ENCODE measurements around the gene FAM25C. TPM values are rescaled to one million over a fixed set of nuclear protein-coding genes. Genes with fewer than 3 reads are reported as not detected.
"Not testable (repeated sequence)": the region's sequence is repeated elsewhere in the genome, so short reads cannot be mapped to it uniquely, and the experiment has no call there.

FAM25C gene
- total and polyA plus RNA-seq, 2 of the 4 experiments (the other 2 are of a cell fraction): not detected

DNA sequence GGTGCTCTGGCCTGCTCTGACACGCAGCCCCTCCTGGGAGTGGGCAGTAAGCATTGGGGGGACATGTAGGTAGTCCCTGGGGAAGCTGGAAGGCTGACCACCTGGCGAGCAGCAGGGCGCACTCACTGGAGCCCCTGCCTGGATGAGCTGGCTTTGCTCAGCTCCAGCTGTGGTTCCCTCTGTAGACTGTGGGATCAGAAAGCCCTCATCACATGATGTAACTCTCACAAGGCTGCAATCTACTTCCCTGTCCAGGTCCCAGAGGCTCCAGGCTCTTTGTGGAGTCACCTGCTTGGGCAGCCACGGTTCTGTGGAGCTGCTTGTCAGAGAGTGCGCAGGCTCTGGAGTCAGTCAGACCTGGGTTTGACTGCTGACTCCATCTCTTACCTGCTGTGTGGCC, 36.8 kb downstream of the FAM25C start:
- H4K5ac ChIP-seq (ENCODE audit: low read depth, low read length); H2BK120ac ChIP-seq (ENCODE audit: low read depth, low read length); CTCF ChIA-PET; H3K9ac ChIP-seq (ENCODE audit: low read depth, low read length); POLR2A ChIA-PET (ENCODE audit: unreplicated experiment); H3K27me3 ChIP-seq (ENCODE audit: control insufficient read depth, insufficient read depth, low read length); dilution Hi-C loops (cut with HindIII; ENCODE audit: low sequenced_read_pairs, unreplicated experiment); DNase-seq; ATAC-seq (ENCODE audit: low read depth); H2BK15ac ChIP-seq (ENCODE audit: low read depth, low read length); H4K91ac ChIP-seq (ENCODE audit: insufficient read depth, low read depth, low read length); H3K4me1 ChIP-seq (ENCODE audit: control insufficient read depth, insufficient read depth, low read length); H3K23ac ChIP-seq (ENCODE audit: low read depth, low read length); H3K4ac ChIP-seq (ENCODE audit: low read depth, low read length); H2BK5ac ChIP-seq (ENCODE audit: low read depth, low read length, poor library complexity, severe bottlenecking); H4K20me1 ChIP-seq (ENCODE audit: insufficient read depth, low read length); BruUV-seq (replicated peaks); H2BK20ac ChIP-seq (ENCODE audit: low read depth, low read length); H2AFZ ChIP-seq (replicated peaks; ENCODE audit: low read length, poor library complexity); H3K56ac ChIP-seq (ENCODE audit: extremely low read depth, insufficient read depth, low read length); H3K27ac ChIP-seq (ENCODE audit: insufficient read depth, low read length); H3K9me1 ChIP-seq (ENCODE audit: insufficient read depth, low read length); H3K36me3 ChIP-seq (ENCODE audit: control insufficient read depth, insufficient read depth, low read length); in situ Hi-C loops (cut with MboI; ENCODE audit: low sequenced_read_pairs); H3K9me3 ChIP-seq (ENCODE audit: control insufficient read depth, insufficient read depth, low read length); H3K18ac ChIP-seq (ENCODE audit: low read depth, low read length); H2AK9ac ChIP-seq (replicated peaks; ENCODE audit: low read depth, low read length, poor library complexity); H3K79me1 ChIP-seq (ENCODE audit: low read depth in 1 of 2, low read length in 2 of 2); H2AK5ac ChIP-seq (ENCODE audit: low read depth, low read length); intact Hi-C loops (cut with micrococcal nuclease); H3K4me2 ChIP-seq (ENCODE audit: low read depth, low read length); H3K14ac ChIP-seq (replicated peaks; ENCODE audit: low read depth, low read length); H3K4me3 ChIP-seq (ENCODE audit: insufficient read depth, low read depth, low read length); H4K8ac ChIP-seq (ENCODE audit: low read depth in 2 of 2, low read length in 2 of 2): not testable (repeated sequence)
- WGBS, 2 experiments (ENCODE audit: extremely low coverage in 2 of 2, insufficient read length in 1 of 2): no CpG with 5 or more reads among the region's 5 CpGs

DNA sequence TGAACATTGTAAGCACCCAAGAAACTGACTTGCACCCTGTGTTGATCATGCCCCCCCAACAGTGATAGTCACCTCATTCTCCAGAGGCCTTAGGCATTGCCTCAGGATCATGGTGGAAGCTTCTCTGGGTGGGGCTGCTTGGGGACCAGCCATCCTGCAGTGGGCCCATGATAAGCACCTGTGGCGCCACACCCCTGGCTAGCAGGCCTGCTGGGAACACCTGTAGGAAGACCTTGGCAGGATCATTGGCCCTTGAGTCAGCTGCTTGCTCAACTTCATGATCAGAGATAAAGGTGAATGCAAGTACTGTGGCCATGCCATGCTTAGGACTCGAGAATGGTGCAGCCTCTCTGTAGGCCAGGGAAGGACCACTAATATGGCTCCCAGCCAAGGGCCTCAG, 38.9 kb downstream of the FAM25C start:
- ATAC-seq (ENCODE audit: low read depth); H4K91ac ChIP-seq (ENCODE audit: insufficient read depth, low read depth, low read length); H2BK15ac ChIP-seq (ENCODE audit: low read depth, low read length); H3K4me2 ChIP-seq (ENCODE audit: low read depth, low read length); H3K27ac ChIP-seq (ENCODE audit: insufficient read depth, low read length); intact Hi-C loops (cut with micrococcal nuclease); H2AK9ac ChIP-seq (replicated peaks; ENCODE audit: low read depth, low read length, poor library complexity); H3K14ac ChIP-seq (replicated peaks; ENCODE audit: low read depth, low read length); H2BK120ac ChIP-seq (ENCODE audit: low read depth, low read length); H4K20me1 ChIP-seq (ENCODE audit: insufficient read depth, low read length); H3K36me3 ChIP-seq (ENCODE audit: control insufficient read depth, insufficient read depth, low read length); H3K56ac ChIP-seq (ENCODE audit: extremely low read depth, insufficient read depth, low read length); H4K8ac ChIP-seq (ENCODE audit: low read depth in 2 of 2, low read length in 2 of 2); H2BK20ac ChIP-seq (ENCODE audit: low read depth, low read length); H3K9me1 ChIP-seq (ENCODE audit: insufficient read depth, low read length); H3K9me3 ChIP-seq (ENCODE audit: control insufficient read depth, insufficient read depth, low read length); H3K4ac ChIP-seq (ENCODE audit: low read depth, low read length); H3K23ac ChIP-seq (ENCODE audit: low read depth, low read length); DNase-seq; BruUV-seq (replicated peaks); H3K4me3 ChIP-seq (ENCODE audit: insufficient read depth, low read depth, low read length); CTCF ChIA-PET; H3K9ac ChIP-seq (ENCODE audit: low read depth, low read length); H2AK5ac ChIP-seq (ENCODE audit: low read depth, low read length); dilution Hi-C loops (cut with HindIII; ENCODE audit: low sequenced_read_pairs, unreplicated experiment); in situ Hi-C loops (cut with MboI; ENCODE audit: low sequenced_read_pairs); H4K5ac ChIP-seq (ENCODE audit: low read depth, low read length); H3K4me1 ChIP-seq (ENCODE audit: control insufficient read depth, insufficient read depth, low read length); POLR2A ChIA-PET (ENCODE audit: unreplicated experiment); H3K79me1 ChIP-seq (ENCODE audit: low read depth in 1 of 2, low read length in 2 of 2); H3K27me3 ChIP-seq (ENCODE audit: control insufficient read depth, insufficient read depth, low read length); H2AFZ ChIP-seq (replicated peaks; ENCODE audit: low read length, poor library complexity); H3K18ac ChIP-seq (ENCODE audit: low read depth, low read length); H2BK5ac ChIP-seq (ENCODE audit: low read depth, low read length, poor library complexity, severe bottlenecking): not testable (repeated sequence)
- no CpG with 5 or more reads among the region's 2 CpGs for WGBS, 2 experiments (ENCODE audit: extremely low coverage in 2 of 2, insufficient read length in 1 of 2)

All from IMR-90 (cell line).